GM18909 (cell line): ENCODE measurements around the gene ITPR2.
"Not testable (repeated sequence)": the region's sequence is repeated elsewhere in the genome, so short reads cannot be mapped to it uniquely, and the experiment has no call there.

Experiments
- ATAC-seq: cut with Tn5 transposase; IDR thresholded peaks from one replicate; pipeline ENCODE4 v1.9.1; 2021; ENCODE audit warnings: mild to moderate bottlenecking; ENCODE audit not compliant: unreplicated experiment, poor library complexity

The ITPR2 gene

DNA sequence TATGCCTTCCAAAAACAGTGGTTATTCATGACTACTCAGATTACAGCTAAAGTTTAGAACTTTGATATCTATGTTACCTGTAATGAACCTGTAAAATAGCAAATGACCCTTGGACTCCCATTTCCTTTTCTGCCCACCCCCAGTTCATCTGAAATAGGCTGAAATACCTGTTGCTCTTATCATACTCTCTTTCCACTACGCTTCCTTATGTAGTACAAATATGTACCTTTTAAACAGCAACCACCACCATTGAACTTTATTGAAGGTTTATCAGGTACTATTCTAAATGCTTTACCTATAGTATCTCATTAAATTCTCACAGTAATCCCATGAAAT, 398.0 kb downstream of the ITPR2 start:
- ATAC-seq: no peak

DNA sequence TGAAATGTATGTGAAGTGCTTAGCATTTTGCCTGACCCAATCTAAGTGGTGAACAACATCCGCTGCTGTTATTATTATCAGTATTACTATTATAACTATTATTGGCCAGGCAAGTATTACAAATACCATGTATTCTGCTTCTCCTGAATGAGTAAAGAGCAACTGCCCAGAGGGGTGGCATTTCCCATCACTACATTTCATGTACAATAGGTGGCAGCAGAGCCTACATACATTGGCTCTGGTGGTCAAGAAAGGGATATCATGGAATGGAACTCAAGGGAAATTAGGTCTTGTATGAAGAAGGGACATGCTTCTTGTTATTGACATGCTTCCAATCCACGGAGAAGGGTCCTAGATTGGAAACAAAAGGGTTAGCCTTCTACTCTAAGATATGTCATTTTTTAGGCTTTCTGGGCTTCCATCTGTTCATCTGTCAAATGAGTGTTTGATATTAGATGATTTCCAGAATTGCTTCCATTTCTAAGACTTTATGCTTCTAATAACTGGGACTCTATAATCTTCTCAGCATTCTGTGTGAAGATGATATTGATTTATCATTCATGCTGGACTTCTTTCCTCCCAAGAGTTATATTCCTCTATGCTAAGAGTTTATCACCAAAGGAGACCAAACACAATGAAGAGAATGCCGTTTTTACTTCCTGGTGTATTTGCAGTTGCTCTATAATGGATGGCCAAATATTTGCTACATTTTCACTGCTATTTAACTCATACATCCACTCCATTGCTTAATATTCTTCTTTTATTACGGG, 398.5 kb downstream of the ITPR2 start:
- ATAC-seq: peak; percentile 55

DNA sequence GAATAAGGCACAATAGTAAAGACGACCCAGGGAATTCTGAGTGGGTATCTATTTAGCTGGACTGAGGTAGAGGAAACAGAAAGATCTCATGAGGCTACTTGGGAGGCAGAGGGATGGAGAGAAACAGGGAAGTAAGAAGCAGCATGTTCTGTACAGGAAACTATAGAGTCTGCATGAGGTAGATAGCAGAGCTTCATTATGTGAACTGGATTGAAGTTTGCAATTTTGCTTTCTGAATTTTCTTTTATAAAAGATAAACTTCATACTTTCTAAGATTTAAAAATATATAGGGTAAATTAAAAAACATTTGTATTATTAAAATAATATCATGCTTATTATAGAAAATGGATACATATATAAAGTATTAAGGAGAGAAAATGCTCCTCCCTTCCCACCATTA, 399.3 kb downstream of the ITPR2 start:
- ATAC-seq: not testable (repeated sequence)

DNA sequence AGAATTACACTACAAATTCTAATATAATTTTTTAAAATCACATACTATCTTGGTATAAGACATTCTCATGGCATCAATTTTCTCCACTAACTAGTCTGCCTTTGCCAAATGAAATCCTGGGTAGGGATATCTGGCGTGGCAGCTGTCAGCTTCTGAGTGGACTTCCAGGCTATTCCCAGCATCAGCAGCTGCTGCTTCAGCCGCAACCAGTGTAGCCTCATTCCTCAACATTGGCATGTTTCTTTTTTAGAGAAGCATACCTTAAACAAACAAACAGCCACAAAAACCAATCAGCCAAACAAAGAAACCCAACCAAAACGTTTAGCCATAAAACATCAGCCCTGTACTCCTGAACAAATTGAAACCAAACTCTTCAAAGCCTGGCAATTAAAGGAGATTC, 401.8 kb downstream of the ITPR2 start:
- no peak for ATAC-seq

DNA sequence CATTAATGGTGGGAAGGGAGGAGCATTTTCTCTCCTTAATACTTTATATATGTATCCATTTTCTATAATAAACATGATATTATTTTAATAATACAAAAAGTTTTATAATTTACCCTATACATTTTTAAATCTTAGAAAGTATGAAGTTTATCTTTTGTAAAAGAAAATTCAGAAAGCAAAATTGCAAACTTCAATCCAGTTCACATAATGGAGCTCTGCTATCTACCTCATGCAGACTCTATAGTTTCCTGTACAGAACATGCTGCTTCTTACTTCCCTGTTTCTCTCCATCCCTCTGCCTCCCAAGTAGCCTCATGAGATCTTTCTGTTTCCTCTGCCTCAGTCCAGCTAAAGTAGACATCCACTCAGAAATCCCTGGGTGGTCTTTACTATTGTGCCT, 402.4 kb downstream of the ITPR2 start:
- ATAC-seq: not testable (repeated sequence)

DNA sequence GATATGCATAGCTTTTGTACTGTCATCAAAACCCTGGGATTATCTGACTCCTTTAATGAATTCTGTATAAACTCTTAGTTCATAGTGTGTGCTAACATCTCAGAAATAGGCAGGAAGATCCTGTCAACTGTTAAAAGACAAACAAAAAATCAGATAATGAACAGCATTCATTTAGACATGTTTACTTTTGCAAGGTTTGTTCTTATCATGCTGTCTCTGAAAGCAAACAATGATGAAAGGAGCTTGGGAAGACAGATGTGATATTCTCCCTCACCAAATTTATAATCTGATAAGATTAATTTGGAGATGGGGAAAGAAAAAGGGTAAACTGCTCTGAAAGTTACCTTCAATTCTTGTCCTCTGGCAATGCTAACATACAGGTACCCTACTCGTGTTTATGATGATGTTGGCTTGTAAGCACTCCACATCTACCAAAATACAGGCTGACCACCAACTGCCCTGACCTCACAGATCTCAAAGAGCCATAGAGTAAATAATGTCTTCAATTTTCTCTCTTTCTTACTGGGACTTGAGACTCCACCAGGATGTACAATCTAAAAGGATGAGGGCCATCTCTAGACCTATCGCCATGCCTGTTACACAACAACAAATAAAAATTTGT, 403.8 kb downstream of the ITPR2 start:
- ATAC-seq: no peak

DNA sequence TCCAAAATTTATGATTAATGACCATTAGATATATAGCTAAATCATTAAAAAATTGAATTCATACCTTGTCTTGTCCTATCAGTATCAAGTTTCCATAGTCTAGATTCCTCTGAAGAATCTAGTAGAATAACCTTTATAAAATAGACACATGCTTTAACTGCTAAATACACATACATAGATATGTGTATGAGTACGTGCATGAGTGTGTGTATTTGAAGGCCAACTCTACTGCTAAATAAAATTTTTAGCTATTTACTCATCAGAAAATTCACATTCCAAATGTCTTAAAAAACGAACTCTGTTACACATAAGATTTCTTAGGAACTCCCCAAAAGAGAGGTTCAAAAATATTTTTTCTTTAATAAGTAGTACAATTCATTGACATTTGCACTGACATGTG, 404.6 kb downstream of the ITPR2 start:
- ATAC-seq: no peak

DNA sequence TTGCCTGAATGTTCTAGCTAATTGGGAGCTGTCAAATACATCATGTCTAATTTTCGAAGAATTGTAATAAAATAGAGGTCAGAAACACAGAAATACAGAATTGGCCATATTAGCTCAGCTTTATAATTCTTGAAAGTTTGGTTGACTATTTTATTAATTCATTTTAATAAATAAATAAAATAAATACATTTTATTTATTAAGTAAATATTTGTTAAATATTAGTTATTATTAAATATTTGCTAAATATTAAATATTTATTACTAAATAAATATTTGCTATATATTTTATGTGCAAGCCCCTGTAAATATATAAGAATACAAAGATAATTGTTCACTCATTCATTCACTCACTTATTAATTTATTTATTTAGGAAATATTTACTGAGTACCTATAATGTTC, 406.3 kb downstream of the ITPR2 start:
- no peak for ATAC-seq

DNA sequence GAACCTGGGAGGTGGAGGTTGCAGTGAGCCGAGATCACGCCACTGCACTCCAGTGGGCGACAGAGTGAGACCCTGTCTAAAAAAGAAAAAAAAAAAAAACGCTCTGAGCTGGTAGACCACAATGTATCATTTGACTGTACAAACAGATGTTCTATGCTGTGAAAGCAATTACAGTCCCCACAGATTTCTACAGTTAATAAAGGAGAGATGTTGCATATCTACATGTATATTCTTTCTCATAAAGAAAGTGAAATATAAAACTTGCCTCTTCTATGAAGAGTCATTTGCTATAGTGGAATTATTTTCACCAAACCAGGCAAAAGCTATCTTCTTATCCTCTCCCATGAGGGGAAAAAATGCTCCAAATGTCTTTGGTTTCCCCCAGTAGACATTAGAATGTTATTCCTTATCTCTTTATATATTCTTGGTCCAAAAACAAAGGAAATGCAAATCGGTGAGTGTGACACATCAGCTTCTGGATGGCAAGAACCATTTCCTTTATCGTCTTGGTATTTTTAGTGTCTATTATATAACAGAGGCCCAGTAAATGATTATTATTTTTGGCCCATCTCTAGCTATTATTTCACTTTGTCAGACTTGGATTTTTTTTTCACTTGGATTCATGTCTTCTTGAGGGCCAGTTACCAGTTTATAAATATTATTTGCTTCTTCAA, 407.3 kb downstream of the ITPR2 start:
- ATAC-seq: peak; percentile 54

DNA sequence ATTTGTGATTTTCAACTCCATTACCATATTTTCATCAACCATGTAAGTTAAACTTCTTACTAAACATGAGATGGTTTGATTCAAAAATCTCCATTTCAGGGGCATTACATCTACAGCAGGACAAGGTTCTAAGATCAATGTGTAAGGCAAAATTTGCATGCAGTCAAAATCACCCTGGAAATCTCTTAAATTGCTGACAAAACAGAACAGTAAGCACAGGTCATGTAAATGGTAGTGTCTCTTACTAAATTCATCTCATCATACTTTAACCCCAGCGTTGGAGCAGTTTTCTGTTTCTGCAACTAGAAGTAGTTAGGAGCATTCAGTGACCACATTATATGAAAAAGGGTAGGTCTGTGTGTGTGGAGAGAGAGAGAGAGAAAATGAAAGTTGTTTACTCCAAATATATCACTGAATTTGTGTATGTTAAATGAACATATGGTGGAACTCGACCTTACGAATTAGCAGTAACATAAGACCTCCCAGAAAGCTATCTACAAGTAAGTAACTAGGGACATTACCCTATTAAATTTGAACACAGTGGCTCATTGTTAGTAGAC, 410.1 kb downstream of the ITPR2 start:
- peak; percentile 70 for ATAC-seq

DNA sequence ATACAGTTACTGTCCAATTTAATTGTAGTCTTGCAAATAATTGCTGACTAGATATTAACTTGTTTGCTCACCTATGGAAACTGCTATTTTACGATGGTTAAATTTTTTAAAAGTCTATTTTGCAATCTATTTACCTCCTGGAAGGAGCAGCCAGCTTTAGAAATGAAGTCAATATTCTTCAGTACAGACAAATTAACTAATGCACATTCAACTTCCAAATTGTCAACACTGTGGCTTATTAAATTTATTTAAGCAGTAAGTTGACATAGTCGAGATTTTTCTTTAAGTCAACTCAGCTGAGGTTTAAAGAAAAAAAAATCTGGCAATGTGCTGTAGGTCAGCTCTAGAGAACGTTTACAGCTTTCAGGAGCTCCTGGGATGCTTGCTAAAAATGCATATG, 416.4 kb downstream of the ITPR2 start:
- ATAC-seq: no peak

DNA sequence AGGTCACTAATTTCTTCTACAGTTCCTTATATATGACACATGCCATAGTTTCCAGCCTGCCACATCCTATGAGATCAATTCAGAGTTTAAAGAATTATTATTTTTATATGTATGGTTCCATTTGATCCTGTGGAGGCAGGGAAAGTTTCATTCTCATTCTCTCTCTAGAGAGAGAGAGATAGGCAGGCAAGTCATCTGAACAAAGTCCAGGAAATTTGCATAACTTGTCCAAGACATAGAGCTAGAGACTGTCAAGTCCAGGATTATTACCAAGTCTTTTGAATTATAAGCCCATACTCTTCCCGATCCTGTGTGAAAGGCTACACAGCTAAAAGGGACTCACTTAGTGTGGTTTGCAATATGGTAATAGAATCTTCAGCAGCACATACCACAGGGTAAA, 422.3 kb downstream of the ITPR2 start:
- ATAC-seq: no peak

DNA sequence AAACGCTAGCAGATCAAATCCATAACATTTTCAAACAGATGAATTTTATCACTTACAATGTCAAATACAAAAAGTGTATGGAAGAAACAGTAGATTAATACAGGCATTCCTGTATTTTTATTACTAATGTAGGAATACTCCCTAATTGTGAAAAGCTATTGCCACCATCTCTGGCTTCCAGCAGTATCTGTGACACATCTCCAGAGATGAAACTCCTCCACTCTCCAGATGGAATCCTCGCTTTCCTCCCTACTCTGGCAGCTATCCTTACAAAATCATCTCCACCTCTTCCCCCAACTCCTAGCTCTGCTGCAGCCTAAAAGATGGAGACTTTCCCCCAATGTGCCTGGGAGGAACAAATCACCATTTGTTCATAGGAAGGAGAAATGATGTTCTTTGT, 426.2 kb downstream of the ITPR2 start:
- ATAC-seq: no peak

DNA sequence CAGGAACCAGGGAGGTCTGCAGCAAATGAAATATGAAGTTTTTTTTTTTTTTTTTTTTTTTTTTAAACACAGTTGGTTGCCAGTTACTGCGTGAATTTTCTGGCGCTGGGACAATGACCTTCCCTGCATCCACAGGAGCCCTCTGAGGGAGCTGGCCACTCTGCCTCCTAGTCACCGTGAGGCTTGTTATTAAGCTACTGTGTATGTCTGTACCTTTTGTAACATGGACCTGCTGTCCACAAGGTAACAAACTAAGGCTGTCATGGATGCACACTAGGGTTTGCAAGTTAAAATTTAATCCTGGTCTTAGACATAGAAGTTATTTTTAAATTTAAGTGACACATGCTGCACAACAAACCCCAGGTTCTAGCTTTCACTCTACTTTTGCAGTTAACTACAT, 426.6 kb downstream of the ITPR2 start:
- no peak for ATAC-seq

DNA sequence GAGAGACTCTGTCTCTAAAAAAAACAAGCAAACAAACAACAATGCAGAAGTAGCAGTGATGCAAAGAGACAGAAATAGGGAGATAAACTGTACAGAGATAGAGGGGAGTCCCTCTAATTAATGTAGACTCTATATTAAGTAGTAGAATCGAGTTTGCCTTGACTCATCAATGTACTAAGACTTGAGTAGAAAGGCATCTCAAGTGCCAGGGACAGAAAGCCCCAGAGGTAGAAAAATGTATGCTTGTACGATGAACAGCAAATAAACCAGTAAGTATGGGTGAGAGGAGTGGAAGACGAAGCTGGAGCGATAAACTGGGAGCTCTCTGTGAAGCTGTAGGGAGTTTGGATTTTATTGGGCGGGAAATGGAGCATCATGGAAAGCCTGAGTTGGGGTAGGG, 429.4 kb downstream of the ITPR2 start:
- no peak for ATAC-seq

DNA sequence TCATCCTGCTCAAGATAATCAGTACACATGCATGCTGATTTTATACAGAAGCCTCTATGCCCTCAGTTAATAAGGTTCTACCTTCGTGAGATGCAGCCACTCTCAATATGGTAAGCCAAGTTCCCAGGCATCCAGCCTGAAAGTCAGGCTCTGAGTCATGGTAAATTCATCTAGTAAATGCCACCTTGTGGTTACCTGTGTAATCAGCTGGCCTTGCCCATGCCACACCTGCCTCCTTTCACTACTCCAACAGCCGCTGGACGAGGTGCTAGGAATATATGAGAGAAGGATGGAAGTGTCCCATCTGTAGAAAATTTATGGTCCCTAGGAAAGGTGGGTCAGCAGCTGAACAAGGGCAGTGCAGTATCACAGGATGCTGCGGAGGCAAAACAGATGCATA, 430.3 kb downstream of the ITPR2 start:
- no peak for ATAC-seq

DNA sequence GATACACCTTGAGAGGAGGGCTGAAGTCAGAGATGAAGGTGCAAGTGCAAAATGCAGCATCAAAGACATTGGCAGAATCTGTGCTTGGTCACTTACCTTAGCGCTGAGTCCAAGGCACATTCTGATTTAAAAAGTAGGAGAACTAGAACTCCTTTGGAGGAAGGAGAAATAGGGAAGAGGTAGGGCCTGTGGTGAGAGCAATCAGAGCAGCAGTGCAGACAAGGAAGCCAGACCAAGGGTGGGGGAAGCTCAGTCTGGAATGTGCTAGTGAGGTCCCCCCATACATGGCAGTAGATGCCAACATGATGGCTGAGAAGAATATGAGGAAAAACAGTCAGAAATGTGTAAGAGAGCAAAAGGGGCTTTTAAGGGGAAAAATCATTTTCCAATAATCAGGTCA, 431.1 kb downstream of the ITPR2 start:
- no peak for ATAC-seq

DNA sequence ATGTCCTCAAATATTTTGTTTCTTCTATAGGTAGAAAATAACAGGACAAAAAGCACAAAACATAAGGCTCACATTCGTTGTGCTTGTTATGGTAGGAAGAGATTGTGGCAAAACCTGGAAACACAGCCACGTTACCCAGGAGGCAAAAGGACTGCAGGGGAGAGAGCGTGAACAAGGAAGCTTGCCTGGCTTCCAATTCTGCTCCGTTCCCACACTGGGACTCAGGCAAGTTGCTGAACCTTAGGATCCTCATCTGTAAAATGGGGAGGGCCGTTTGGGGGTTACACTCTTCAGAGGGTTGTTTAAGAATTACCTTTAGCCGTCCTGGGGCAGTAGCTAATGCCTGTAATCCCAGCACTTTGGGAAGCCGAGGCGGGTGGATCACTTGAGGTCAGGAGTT, 432.4 kb downstream of the ITPR2 start:
- ATAC-seq: no peak

DNA sequence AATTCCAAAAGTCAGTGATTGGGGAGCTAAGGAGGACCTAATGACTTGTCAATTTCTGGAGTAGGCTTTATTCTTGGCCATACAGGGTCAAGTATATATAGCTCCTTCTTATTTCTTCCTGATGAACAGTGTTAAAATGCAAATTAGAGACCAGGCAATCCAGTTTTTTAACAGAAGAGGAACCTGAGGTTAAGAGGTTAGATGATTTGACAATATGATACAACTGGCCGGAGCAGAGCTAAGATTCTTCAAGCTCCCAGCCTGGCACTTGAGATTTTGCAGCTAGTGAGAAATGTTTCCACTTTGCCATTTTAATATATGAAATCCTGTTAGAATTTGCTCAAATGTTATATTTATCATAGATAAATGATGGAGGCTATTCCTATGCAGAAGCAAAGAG, 433.6 kb downstream of the ITPR2 start:
- no peak for ATAC-seq

DNA sequence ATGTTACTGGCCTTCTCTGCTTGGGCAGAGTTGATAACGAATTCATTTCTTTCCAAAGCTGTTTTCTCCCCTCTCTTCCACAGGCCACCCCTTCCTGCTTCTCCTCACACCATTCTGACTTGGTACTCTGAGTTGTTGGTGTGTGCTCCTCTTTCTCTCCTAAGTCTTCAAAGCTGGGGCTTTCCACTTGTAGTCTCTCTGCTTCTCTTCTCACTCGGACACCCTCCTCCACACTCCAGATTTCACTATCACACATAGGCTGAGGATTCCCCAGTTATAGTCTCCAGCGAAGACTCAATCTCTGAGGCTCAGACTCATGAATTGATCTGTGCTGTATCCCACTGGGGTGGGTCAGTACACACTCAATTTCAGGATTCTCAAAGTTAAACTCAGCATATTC, 436.6 kb downstream of the ITPR2 start:
- ATAC-seq: peak; percentile 53

DNA sequence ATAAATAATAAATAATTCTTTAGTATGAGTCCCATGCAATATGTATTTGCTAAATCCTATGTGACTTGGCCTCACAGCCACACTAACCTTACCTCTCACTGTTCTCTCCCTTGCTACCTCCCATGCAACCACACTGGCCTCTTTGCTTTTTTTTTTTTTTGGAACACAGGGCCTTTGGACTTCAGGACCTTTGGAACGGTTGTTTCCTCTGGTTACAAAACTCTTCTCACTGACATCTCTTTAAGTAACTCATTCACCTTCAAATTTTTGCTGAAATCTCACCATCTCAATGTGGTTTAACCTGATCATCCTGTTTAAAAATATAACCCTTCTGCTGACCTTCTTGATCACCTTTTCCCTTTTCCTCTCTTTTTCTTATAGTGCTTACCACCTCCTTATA, 443.7 kb downstream of the ITPR2 start:
- ATAC-seq: no peak
